Smooth muscle cell (in vitro differentiated cells): Measurements from ENCODE around the gene CNTN5. TPM values are rescaled to one million over a fixed set of nuclear protein-coding genes. Genes with fewer than 3 reads are reported as not detected.
A peak's percentile ranks its signal among the peaks of the same experiment; 100 is the strongest.

Source experiments
- DNase-seq: peaks from one replicate; lab custom pipeline; 2025; ENCODE audit not compliant: unreplicated experiment; lab: John Stamatoyannopoulos, UW
- H2AFZ ChIP-seq: fragments of 200-600 bp; sonication (generic); 2 replicates; pipeline ENCODE4 v1.6.0; 2016; ENCODE audit warnings: antibody characterized with exemption, low read depth, mild to moderate bottlenecking
- H3F3A ChIP-seq: fragments of 200-600 bp; sonication (generic); 2 replicates; pipeline ENCODE4 v1.6.0; 2017; ENCODE audit warnings: antibody characterized with exemption, low read depth
- H3K27ac ChIP-seq: fragments of 200-600 bp; sonication (generic); 2 replicates; pipeline ENCODE4 v1.5.1; 2016; ENCODE audit warnings: low read depth, mild to moderate bottlenecking
- H3K27me3 ChIP-seq: fragments of 200-600 bp; sonication (generic); 2 replicates; pipeline ENCODE4 v1.6.1; 2016; ENCODE audit warnings: low read depth, mild to moderate bottlenecking
- H3K36me3 ChIP-seq: fragments of 200-600 bp; sonication (generic); 2 replicates; pipeline ENCODE4 v1.5.1; 2016; ENCODE audit warnings: low read depth
- H3K4me1 ChIP-seq: fragments of 200-600 bp; sonication (generic); 2 replicates; pipeline ENCODE4 v1.5.1; 2016; ENCODE audit warnings: low read depth
- H3K4me2 ChIP-seq: fragments of 200-600 bp; sonication (generic); 2 replicates; pipeline ENCODE4 v1.6.0; 2016; ENCODE audit warnings: mild to moderate bottlenecking
- H3K4me3 ChIP-seq: fragments of 200-600 bp; sonication (generic); 2 replicates; pipeline ENCODE4 v1.5.1; 2016; ENCODE audit warnings: mild to moderate bottlenecking
- H3K79me2 ChIP-seq: fragments of 200-600 bp; sonication (generic); 2 replicates; pipeline ENCODE4 v1.6.0; 2016; ENCODE audit warnings: low read depth, mild to moderate bottlenecking
- H3K9ac ChIP-seq: fragments of 200-600 bp; sonication (generic); 2 replicates; pipeline ENCODE4 v1.6.0; 2016; ENCODE audit warnings: low read depth
- H3K9me3 ChIP-seq: fragments of 200-600 bp; sonication (generic); replicated peaks from 2 replicates; pipeline ENCODE4 v1.5.1; 2016; ENCODE audit warnings: low read depth
- H4K20me1 ChIP-seq: fragments of 200-600 bp; sonication (generic); 2 replicates; pipeline ENCODE4 v1.6.0; 2016; ENCODE audit warnings: low read depth
- CTCF ChIP-seq: fragments of 200-600 bp; sonication (generic); IDR thresholded peaks from 2 replicates; pipeline ENCODE4 v1.5.1; 2017; ENCODE audit warnings: borderline replicate concordance, mild to moderate bottlenecking, antibody characterized with exemption; ENCODE audit not compliant: insufficient read depth, poor library complexity, severe bottlenecking
- whole genome bisulfite sequencing: methylation state at CpG from one replicate; pipeline ENCODE4 v1.1.7; 2016; ENCODE audit warnings: low lambda C conversion rate; 5-methylcytosine and 5-hydroxymethylcytosine counted together
- polyA plus RNA-seq: library from polyadenylated mRNA; unstranded; fragments of >200 nt; fragmentation: Nextera tagmentation; extraction: Ambion mirVana; gene quantifications from 2 replicates; pipeline ENCODE4 v1.2.1, GENCODE V29; 2016
- total RNA-seq: library from RNA; depleted of rRNA; stranded (reverse); fragments of >200 nt; gene quantifications from 2 replicates; pipeline ENCODE4 v1.2.3, GENCODE V29; 2014

Gene CNTN5
- total and polyA plus RNA-seq, 2 experiments from 2014 or later = 0.97 to 3.1 TPM

- TF ChIP-seq CTCF = no peak
- no peaks in the 10 kb centered on the region for H3F3A ChIP-seq
- H3K9ac ChIP-seq = no peak overlapping the region
- no peak overlapping the region for H3K4me2 ChIP-seq
- no peaks in the 10 kb centered on the region for H3K9me3 ChIP-seq
- H3K4me3 ChIP-seq = no peak overlapping the region
- no peaks in the 10 kb centered on the region for H3K4me1 ChIP-seq
- no peak for DNase-seq
- WGBS = 35% methylated on average over 1 of the region's 1 CpG
- H3K27ac ChIP-seq = no peak overlapping the region
- no peak overlapping the region for H2AFZ ChIP-seq
- no peaks in the 10 kb centered on the region for H4K20me1 ChIP-seq
- H3K27me3 ChIP-seq = no peaks in the 10 kb centered on the region
- no peaks in the 10 kb centered on the region for H3K36me3 ChIP-seq
- H3K79me2 ChIP-seq = no peaks in the 10 kb centered on the region
Measured at GRCh38 chr11:99257131-99257530, 236.4 kb downstream of the CNTN5 start.

DNA sequence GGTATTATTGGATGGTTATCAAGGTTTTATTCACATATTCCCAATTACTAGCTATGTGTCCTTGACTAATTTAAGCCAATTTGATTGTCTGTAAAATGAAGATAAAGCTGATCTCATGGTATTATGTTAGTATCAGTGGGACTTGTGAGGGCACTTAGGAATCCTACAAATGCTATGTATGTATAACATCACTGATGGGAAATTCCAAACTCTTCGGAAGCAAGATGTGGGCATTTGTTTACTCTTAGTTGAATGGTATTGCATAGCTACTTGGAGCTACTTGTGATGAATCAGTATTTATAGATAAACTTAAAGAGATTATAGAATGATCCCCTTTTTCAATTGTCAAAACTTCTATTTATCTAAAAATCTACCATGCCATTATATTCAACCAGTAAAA is 239.9 kb downstream of the CNTN5 start:
- TF ChIP-seq CTCF = no peak
- Histone ChIP-seq H3K27me3 (no peaks in the 10 kb centered on the region), H3K4me2 (peak overlapping the region; percentile 3), H3K4me3 (no peak overlapping the region), H3K4me1 (no peaks in the 10 kb centered on the region), H2AFZ (peak overlapping the region; percentile 1), H3K27ac (peak overlapping the region; percentile 32), H4K20me1 (no peaks in the 10 kb centered on the region), H3K36me3 (no peaks in the 10 kb centered on the region), H3K79me2 (no peaks in the 10 kb centered on the region), H3F3A (no peaks in the 10 kb centered on the region), H3K9ac (no peak overlapping the region), H3K9me3 (no peaks in the 10 kb centered on the region)
- DNase-seq = no peak
- 11% methylated on average over 1 of the region's 1 CpG for WGBS

GRCh38 chr11:99268886-99269285 is 248.1 kb downstream of the CNTN5 start:
- H4K20me1 ChIP-seq = no peaks in the 10 kb centered on the region
- H3K36me3 ChIP-seq = no peaks in the 10 kb centered on the region
- H3K9me3 ChIP-seq = no peaks in the 10 kb centered on the region
- H3K79me2 ChIP-seq = no peaks in the 10 kb centered on the region
- no peaks in the 10 kb centered on the region for H3K4me1 ChIP-seq
- no peak for DNase-seq
- 60% methylated on average over 3 of the region's 3 CpGs for WGBS
- H3K4me3 ChIP-seq = no peak overlapping the region
- no peak overlapping the region for H3K9ac ChIP-seq
- TF ChIP-seq CTCF = no peak
- no peak overlapping the region for H3K27ac ChIP-seq
- H3K4me2 ChIP-seq = no peak overlapping the region
- peak overlapping the region; percentile 40 for H2AFZ ChIP-seq
- H3K27me3 ChIP-seq = no peaks in the 10 kb centered on the region
- no peaks in the 10 kb centered on the region for H3F3A ChIP-seq

DNA sequence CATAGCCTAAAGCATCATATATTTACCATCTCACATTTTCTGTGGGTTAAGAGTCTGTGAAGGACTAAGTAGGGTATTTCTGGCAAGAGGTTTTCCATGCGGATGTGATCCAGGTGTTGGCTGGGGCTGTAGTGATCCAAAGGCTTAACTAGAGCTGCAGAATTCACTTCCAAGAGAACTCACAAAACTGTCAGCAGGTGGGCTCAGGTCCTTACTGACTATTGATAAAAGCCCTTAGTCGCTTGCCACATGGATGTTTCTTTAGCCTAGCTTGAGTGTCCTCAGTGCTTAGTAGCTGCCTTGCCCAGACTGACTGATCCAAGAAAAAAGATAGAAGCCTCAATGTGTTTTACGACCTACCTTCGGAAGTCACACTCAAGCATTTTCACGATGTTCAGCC is 250.8 kb downstream of the CNTN5 start:
- 68% methylated on average over 5 of the region's 5 CpGs for WGBS
- no peak for TF ChIP-seq CTCF
- H3K4me1 ChIP-seq = no peaks in the 10 kb centered on the region
- H3K27me3 ChIP-seq = no peaks in the 10 kb centered on the region
- H3K9me3 ChIP-seq = no peaks in the 10 kb centered on the region
- no peaks in the 10 kb centered on the region for H3K79me2 ChIP-seq
- no peak overlapping the region for H3K9ac ChIP-seq
- H3K36me3 ChIP-seq = no peaks in the 10 kb centered on the region
- H3K4me3 ChIP-seq = no peak overlapping the region
- H3F3A ChIP-seq = no peaks in the 10 kb centered on the region
- H3K27ac ChIP-seq = no peak overlapping the region
- H3K4me2 ChIP-seq = no peak overlapping the region
- no peak for DNase-seq
- no peak overlapping the region for H2AFZ ChIP-seq
- H4K20me1 ChIP-seq = no peaks in the 10 kb centered on the region
